ENCODE measurements around the gene TLX1.
A peak's percentile ranks its signal among the peaks of the same experiment; 100 is the strongest.

TLX1 gene

DNA sequence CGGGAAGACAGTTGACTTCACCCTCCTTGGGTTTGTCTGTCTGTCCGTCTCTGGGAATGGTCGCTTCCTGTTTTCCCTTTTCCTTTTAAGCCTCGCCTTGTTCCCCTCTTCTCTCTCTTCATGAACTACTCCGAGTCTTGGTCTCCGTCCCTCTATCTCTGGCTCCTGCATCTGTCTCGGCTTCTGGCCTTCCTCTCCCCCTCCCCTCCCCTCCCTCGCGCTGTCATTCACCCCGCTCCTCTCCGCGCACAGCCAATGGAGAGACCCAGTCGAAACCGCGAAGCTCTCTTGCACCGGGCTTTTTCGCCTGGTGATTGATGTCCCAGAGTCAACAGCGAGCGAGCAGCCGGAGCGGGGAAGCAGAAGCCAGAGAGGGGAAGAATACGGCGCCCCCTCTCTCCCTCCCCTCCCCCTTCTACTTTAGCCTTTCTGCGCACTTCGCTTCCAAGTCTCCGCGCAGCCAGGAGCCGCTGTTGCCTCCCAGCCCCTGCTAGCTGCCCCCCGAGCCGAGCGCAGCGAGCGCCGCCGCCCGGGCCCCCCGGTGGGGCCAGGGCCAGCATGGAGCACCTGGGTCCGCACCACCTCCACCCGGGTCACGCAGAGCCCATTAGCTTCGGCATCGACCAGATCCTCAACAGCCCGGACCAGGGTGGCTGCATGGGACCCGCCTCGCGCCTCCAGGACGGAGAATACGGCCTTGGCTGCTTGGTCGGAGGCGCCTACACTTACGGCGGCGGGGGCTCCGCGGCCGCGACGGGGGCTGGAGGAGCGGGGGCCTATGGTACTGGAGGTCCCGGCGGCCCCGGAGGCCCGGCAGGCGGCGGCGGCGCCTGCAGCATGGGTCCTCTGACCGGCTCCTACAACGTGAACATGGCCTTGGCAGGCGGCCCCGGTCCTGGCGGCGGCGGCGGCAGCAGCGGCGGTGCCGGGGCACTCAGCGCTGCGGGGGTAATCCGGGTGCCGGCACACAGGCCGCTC is at the start of gene TLX1:
Gene TLX1 (plus strand): TSS at position 317 of the 978 bp plus-strand sequence. CDS start 242 bp downstream, at position 559.
- in situ Hi-C loops (cut with HindIII; ENCODE audit: low pct_unique_long_range_greater_than_20kb, low sequenced_read_pairs) = no loop called here

DNA sequence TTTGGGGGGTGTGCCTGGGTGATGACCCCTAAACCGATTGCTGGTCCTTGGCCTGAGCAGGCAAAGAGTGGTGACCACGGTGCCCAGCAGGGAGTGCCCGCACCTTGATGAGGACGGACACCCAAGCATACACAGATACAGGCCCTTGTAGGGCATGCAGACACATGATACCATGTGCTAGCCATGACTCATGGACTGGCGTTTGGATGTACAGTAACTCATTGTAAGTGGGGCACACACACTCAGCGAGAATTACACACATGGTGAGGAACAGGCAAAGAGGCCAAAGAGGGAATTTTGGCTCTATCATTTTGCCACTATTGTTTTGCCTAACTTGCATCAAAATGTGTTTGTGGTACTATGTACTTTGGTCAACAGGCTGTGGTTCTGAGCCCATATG is 45.3 kb upstream of the TLX1 start:
- no peak for TF ChIP-seq JUND (IDR thresholded peaks at IDR 0.05; ENCODE audit: low read depth)
- in situ Hi-C loops (cut with HindIII; ENCODE audit: low pct_unique_long_range_greater_than_20kb, low sequenced_read_pairs) = no loop called here
- DNase-seq (ENCODE audit: low read depth in 1 of 2, low spot score in 1 of 2) = no peak

More for the DNA sequence above, at the start of gene TLX1:
- TF ChIP-seq JUND (IDR thresholded peaks at IDR 0.05; ENCODE audit: low read depth) = no peak
- no peak for DNase-seq (ENCODE audit: low read depth in 1 of 2, low spot score in 1 of 2)

DNA sequence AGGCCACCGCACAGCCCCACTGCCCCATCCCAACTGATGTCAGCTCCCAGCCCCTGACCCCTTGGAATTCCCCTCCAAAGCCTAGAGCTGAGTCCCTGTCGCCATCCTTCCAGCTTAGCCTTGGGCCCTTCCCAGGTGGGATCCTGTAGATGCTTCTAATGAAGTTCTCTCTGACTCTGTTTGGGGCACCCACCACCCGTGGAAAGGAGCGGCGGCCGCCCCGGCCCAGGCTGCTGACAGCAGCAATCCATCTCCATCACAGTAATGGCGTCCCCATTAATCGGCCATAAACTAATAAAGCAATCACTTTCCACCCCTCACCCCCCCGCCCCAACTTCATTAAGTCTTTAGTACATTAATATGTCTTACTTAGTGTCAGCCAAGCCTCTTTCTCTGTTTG is 43.7 kb upstream of the TLX1 start:
- no peak for TF ChIP-seq JUND (IDR thresholded peaks at IDR 0.05; ENCODE audit: low read depth)
- in situ Hi-C loops (cut with HindIII; ENCODE audit: low pct_unique_long_range_greater_than_20kb, low sequenced_read_pairs) = no loop called here
- DNase-seq (ENCODE audit: low read depth in 1 of 2, low spot score in 1 of 2) = no peak

DNA sequence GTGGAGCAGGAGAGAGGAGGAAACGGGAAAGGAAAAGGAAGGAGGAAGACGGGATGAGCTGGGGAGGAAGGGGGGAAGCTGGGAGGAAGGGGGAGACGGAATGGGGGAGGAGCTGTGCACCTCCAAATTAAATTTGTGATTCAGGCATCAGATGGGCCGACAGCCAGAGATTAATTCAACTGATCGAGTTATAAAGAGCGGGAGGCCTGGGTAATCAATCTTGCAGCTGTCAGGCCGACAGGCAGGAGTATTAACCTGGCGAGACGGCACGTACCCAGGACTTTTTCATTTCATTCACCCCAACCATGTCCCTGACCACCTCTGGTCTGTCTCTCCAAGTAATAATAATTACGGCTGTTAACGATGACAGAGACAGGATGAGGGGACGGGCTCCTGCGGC is 43.1 kb upstream of the TLX1 start:
- no peak for DNase-seq (ENCODE audit: low read depth in 1 of 2, low spot score in 1 of 2)
- TF ChIP-seq JUND (IDR thresholded peaks at IDR 0.05; ENCODE audit: low read depth) = no peak
- in situ Hi-C loops (cut with HindIII; ENCODE audit: low pct_unique_long_range_greater_than_20kb, low sequenced_read_pairs) = no loop called here

DNA sequence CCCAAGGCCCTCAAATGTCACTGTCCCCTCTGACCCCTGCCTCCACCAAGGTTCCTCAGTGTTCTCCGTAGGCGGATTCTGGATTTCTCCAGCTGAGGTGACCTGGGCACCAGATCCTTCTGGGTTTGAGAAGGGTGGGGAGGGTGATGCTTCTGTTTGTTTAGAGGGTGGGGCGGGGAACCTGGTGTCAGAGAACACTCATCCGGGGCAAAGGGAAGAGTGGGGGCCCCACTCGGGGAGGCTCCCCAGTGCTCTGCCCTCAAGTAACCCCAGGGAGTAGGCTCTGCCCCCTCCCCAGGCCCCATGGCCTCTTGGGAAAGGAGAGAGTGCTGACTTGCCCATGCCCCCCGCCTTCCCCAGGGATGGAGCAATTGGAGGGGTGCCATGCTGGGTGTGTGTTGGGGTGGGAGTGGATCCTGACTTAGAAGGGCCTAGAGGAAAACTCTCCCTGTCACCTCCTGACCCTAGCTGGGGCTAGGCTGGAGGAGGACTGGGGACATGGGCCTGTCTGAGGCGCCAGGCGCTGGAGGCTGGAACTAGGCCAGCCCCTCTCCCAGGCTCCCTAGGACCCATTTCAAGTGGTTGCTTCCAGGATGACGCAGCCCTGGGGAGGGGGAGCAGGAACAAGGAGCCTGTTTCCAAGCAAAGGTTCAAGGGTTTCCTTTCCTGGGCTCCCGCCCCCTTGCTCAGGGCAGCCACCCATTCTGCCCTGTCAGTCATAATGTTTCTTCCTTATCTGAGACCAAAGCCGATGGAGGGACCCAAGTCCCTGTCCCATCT is 41.4 kb upstream of the TLX1 start:
- in situ Hi-C loops (cut with HindIII; ENCODE audit: low pct_unique_long_range_greater_than_20kb, low sequenced_read_pairs) = no loop called here
- no peak for DNase-seq (ENCODE audit: low read depth in 1 of 2, low spot score in 1 of 2)
- TF ChIP-seq JUND (IDR thresholded peaks at IDR 0.05; ENCODE audit: low read depth) = no peak

DNA sequence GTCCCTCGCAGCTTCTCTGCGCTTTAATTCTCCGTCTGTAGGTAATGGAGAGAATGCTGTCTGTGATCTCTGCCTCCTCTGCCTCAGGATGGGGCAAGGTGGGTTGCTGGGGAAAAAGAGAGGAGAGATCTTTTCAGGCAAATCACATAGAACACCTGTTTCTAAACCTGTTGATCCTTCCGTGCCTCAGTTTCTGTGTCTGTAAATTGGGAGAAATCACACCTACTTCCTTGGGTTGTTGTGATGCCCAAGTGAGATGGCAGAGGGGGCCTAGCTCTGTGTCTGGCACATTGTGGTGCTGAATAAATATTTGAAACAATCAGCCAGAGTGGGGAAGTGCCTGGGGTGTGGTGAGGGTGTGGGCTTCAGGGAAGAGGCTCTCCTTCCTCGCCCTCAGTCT is 40.5 kb upstream of the TLX1 start:
- in situ Hi-C loops (cut with HindIII; ENCODE audit: low pct_unique_long_range_greater_than_20kb, low sequenced_read_pairs) = no loop called here
- no peak for DNase-seq (ENCODE audit: low read depth in 1 of 2, low spot score in 1 of 2)
- no peak for TF ChIP-seq JUND (IDR thresholded peaks at IDR 0.05; ENCODE audit: low read depth)

DNA sequence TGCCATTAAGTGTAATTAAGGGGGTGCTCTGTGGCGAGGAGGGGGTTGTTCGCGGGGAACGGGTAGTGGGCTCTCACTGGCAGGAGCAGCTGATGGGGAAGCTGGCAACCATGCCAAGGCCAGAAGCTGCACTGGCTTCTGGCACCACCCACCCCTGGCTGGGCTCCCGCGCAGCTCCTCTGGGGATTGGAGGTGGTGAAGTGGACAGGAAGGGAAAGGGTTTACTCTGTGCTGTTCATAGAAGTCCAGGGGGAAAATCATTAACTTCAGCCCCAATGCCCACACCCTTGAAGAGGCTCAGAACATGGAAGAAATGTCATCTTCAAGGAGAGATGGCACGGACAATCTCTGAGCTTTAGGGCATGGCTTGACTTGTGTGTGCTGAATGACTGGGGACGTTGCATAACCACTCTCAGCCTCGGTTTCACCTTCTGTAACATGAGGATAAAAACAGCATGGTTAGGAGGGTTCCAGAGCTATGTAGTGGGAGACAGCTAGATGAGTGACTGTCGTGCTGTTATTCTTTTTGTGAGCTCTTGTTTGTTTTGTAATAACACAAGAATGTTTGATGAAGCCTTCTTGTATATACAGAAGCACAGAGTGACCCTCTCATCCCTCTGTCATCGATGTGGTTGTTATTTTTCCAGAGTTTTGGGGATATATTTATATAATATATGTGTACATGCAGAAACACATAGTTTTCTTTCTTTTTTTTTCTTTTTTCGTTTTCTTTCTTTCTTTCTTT is 39.4 kb upstream of the TLX1 start:
- TF ChIP-seq JUND (IDR thresholded peaks at IDR 0.05; ENCODE audit: low read depth) = no peak
- peak in 1 of 2 experiments; percentile 45 for DNase-seq (ENCODE audit: low read depth in 1 of 2, low spot score in 1 of 2)
- in situ Hi-C loops (cut with HindIII; ENCODE audit: low pct_unique_long_range_greater_than_20kb, low sequenced_read_pairs) = no loop called here

DNA sequence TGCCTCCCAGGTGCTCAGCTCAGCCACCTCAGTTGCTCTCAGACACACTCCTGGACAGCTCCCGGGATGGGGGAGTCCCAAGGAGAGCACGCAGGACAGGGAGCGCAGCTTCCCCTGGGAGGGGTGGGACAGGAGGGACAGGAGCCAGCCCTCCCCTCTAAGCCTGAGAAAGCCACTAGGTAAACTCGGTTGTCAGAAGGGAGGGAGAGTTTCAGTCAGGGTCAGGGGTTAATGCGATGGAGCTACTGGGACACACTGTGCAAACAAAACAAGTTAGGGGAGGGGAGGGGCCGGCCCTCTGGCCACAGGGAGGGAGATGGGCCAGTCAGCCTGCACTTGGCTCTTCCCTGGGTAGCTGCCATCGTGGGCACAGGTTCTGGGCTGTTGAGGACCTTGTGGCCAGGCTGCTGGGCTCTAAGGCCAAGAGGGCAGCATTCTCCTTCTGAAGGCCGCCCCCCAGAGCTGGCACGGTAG is 38.2 kb upstream of the TLX1 start:
- in situ Hi-C loops (cut with HindIII; ENCODE audit: low pct_unique_long_range_greater_than_20kb, low sequenced_read_pairs) = no loop called here
- no peak for TF ChIP-seq JUND (IDR thresholded peaks at IDR 0.05; ENCODE audit: low read depth)
- DNase-seq (ENCODE audit: low read depth in 1 of 2, low spot score in 1 of 2) = no peak

DNA sequence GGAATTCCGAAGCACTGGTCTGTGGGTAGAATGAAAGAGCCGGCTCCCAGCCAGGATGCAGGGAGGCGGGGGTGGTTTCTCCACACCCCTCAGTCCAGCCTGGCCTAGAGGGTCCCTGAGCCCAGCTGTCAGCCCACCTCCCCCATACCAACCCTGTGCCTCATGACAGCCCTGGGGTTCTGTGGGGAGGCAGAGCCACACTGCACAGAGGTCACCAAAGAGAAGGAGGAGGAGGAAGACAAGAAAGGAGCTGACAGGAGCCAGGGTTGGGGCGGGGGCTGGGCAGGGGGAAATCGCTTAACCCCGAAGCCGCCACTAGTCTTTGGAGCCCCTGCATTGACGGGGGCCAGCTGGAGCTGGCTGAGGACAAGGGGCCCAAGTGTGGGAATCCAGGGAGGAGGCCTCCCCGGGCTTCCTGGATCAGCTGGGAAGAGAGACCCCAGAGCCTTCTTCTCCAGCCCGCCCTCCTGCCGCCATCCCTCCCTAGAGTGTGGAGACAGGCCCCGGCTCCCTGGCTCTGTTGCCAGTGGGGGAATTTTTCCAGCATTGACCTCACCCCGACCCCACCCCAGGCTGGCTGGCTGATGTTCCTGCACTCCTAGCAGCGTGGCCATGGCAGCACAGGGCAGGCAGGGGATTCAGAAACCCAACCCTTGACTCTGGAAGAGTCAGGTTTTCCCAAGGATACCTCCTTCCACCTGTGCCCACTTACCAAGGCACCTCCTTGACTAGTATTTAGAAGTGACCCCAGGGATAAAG is 36.8 kb upstream of the TLX1 start:
- no peak for DNase-seq (ENCODE audit: low read depth in 1 of 2, low spot score in 1 of 2)
- in situ Hi-C loops (cut with HindIII; ENCODE audit: low pct_unique_long_range_greater_than_20kb, low sequenced_read_pairs) = no loop called here
- no peak for TF ChIP-seq JUND (IDR thresholded peaks at IDR 0.05; ENCODE audit: low read depth)

DNA sequence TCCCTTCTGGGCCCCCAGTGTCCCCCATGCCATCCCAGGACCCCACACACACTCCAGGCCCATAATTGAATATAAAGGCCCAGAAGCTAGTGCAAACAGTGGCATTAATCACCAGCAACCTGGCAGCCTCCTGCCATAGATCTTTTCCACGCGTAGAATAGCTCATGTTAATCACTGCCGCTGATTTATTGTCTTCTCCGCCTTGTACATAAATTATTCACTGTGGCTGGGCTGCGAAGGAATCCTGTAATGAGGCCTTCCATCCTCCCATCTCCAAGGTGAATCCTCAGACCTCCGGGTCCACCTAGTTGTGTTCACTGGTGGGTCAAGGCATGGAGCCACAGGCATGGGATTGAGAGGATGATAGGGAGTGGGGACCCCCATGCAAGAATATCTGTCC is 36.1 kb upstream of the TLX1 start:
- TF ChIP-seq JUND (IDR thresholded peaks at IDR 0.05; ENCODE audit: low read depth) = no peak
- no peak for DNase-seq (ENCODE audit: low read depth in 1 of 2, low spot score in 1 of 2)
- in situ Hi-C loops (cut with HindIII; ENCODE audit: low pct_unique_long_range_greater_than_20kb, low sequenced_read_pairs) = no loop called here

DNA sequence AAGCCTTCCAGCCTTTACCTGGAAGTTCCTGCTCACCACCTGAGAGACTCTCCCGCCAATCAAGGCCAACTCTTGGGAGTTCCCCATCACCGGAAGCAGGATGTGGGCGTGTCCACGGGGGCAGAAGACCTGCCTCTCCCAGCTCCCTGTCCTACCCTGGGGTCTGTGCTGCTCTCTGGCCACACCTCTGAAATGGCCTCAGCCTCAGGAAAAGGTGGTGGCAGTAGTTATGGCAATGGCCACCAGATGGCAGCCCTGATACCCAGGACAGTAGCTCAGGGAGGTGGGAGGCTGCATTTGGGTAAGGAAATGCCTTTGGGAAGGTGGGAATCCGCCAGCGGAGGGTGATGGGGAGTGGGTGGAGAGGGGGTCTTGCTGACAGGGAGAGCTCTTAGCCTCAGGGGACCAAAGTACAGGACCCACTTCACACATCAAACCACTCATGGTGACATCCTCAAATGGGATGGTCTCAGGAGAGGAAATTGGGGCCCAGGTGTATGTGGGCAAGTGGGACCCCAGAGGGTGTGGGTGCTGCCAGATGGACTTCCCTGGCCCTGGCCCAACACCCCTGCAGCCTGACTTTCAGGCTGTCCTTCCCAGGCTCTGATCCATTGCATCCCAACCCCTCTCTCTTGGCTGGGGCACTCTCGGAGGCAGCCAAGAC is 35.4 kb upstream of the TLX1 start:
- DNase-seq (ENCODE audit: low read depth in 1 of 2, low spot score in 1 of 2) = peak; percentile 82 to 100
- in situ Hi-C loops (cut with HindIII; ENCODE audit: low pct_unique_long_range_greater_than_20kb, low sequenced_read_pairs) = no loop called here
- no peak for TF ChIP-seq JUND (IDR thresholded peaks at IDR 0.05; ENCODE audit: low read depth)

Data from T47D (cell line).